Lower lobe of right lung (tissue), 2 donors: Measurements from ENCODE around the gene METRN. TPM values are rescaled to one million over a fixed set of nuclear protein-coding genes. Genes with fewer than 3 reads are reported as not detected.

ENCODE experiments used
- ATAC-seq, 2 donors: fragments of 200-7000 bp; cut with Tn5 transposase; one replicate each; pipeline ENCODE4 v1.9.1; 2020 to 2022; ENCODE audit warnings: mild to moderate bottlenecking in 2 of 2, moderate library complexity in 2 of 2
- DNase-seq: peaks from one replicate; pipeline ENCODE4 v3.0.0-alpha.2; 2020
- H3K27ac ChIP-seq: fragments of 200-600 bp; one replicate; pipeline ENCODE4 v1.8.0; 2022
- H3K27me3 ChIP-seq: fragments of 200-600 bp; one replicate; pipeline ENCODE4 v1.8.0; 2022; ENCODE audit warnings: low read depth
- H3K36me3 ChIP-seq: fragments of 200-600 bp; one replicate; pipeline ENCODE4 v1.8.0; 2022; ENCODE audit warnings: mild to moderate bottlenecking
- H3K4me1 ChIP-seq: fragments of 200-600 bp; one replicate; pipeline ENCODE4 v1.8.0; 2022
- H3K4me3 ChIP-seq: fragments of 200-600 bp; one replicate; pipeline ENCODE4 v1.8.0; 2022; ENCODE audit warnings: mild to moderate bottlenecking
- H3K9me3 ChIP-seq: fragments of 200-600 bp; one replicate; pipeline ENCODE4 v1.8.0; 2022
- intact Hi-C: fragments of 100-400 bp; cut with DNase I; formaldehyde crosslinking; loops from one replicate; pipeline ENCODE4 v1.11.0; 2022
- total RNA-seq: library from RNA; stranded (reverse); fragmentation: NEBNext Ultra II Directional; extraction: Animal tissue kit (Norgen Biotek cat#: 25700); gene quantifications from one replicate; pipeline ENCODE4 v1.2.1, GENCODE V29; 2021
- TF ChIP-seq, protein P1 (sequence below): fragments of 200-600 bp; IDR thresholded peaks from one replicate; pipeline ENCODE4 v1.8.0; 2022; ENCODE audit warnings: antibody characterized with exemption, mild to moderate bottlenecking
- donor health status: DM: no; HTN: yes; CAD: no; lungs with severe emphysema.

Gene METRN
- total RNA-seq, 1 donor from 2014 or later, result 35.9 TPM

DNA sequence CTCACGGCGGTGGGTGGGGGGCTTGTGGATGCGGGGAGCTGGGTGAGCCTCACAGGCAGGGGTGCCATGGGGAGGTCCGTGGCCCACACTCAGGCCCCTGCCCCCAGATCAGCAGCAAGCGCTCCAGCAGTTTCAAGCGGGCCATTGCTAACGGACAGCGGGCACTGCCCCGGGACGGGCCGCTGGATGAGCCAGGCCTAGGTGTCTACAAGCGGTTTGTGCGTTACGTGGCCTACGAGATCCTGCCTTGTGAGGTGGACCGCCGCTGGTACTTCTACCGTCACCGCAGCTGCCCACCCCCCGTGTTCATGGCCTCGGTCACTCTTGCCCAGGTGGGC lies 38.4 kb upstream of the METRN start:
- DNase-seq (no peak), ATAC-seq (no peak)
- Histone ChIP-seq H3K4me3 (no peak overlapping the region), H3K9me3 (no peaks in the 10 kb centered on the region), H3K36me3 (peaks cover 29% of the 10 kb centered on the region), H3K4me1 (peaks cover 28% of the 10 kb centered on the region), H3K27me3 (peaks cover 11% of the 10 kb centered on the region), H3K27ac (no peak overlapping the region)
- intact Hi-C loops, result no loop called here
- TF ChIP-seq, protein P1, sequence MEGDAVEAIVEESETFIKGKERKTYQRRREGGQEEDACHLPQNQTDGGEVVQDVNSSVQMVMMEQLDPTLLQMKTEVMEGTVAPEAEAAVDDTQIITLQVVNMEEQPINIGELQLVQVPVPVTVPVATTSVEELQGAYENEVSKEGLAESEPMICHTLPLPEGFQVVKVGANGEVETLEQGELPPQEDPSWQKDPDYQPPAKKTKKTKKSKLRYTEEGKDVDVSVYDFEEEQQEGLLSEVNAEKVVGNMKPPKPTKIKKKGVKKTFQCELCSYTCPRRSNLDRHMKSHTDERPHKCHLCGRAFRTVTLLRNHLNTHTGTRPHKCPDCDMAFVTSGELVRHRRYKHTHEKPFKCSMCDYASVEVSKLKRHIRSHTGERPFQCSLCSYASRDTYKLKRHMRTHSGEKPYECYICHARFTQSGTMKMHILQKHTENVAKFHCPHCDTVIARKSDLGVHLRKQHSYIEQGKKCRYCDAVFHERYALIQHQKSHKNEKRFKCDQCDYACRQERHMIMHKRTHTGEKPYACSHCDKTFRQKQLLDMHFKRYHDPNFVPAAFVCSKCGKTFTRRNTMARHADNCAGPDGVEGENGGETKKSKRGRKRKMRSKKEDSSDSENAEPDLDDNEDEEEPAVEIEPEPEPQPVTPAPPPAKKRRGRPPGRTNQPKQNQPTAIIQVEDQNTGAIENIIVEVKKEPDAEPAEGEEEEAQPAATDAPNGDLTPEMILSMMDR, result no peak

DNA sequence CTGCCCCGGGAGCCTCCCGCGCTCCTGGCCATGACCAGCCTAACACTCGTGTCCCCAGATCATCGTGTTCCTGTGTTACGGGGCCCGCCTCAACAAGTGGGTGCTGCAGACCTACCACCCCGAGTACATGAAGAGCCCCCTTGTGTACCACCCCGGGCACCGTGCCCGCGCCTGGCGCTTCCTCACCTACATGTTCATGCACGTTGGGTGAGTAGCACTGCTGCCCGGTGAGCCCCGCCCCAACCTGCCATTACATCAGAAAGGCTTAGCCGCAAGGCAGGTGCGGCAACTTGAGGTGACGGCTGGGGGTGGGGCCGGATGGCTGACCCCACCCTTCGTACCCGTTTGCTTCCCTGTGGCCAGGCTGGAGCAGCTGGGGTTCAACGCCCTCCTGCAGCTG lies 38.0 kb upstream of the METRN start:
- H3K27ac ChIP-seq, result no peak overlapping the region
- DNase-seq (peak; percentile 83), ATAC-seq (no peak)
- peak overlapping the region; percentile 19 for H3K4me3 ChIP-seq
- intact Hi-C loops, result no loop called here
- TF ChIP-seq, protein P1, result no peak
- peaks cover 11% of the 10 kb centered on the region for H3K27me3 ChIP-seq
- peaks cover 29% of the 10 kb centered on the region for H3K36me3 ChIP-seq
- H3K9me3 ChIP-seq, result no peaks in the 10 kb centered on the region
- peaks cover 32% of the 10 kb centered on the region for H3K4me1 ChIP-seq

DNA sequence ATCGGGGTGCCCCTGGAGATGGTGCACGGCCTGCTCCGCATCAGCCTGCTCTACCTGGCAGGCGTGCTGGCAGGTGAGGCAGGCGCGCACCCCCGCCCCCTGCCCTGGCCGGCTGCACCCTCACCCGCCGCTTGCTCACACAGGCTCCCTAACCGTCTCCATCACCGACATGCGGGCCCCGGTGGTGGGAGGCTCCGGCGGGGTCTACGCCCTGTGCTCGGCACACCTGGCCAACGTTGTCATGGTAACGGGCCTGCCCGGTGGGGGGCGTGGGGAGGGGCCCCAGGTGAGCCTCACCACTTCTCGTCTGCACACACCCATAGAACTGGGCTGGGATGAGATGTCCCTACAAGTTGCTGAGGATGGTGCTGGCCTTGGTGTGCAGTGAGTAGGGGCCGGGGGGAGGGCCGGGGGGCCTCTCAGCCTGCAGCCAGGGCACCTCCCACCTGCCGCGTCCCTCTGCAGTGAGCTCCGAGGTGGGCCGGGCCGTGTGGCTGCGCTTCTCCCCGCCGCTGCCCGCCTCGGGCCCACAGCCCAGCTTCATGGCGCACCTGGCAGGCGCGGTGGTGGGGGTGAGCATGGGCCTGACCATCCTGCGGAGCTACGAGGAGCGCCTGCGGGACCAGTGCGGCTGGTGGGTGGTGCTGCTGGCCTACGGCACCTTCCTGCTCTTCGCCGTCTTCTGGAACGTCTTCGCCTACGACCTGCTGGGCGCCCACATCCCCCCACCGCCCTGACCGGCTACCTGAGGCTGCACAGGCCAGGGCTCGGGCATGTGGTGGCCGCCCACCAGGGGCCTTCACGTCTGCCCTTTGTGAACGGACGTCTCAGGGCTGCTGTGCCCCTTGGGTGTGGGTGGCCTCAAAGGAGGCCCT lies 37.4 kb upstream of the METRN start:
- intact Hi-C loops, result no loop called here
- DNase-seq (no peak), ATAC-seq (no peak)
- Histone ChIP-seq H3K36me3 (peaks cover 29% of the 10 kb centered on the region), H3K4me1 (peaks cover 38% of the 10 kb centered on the region), H3K9me3 (no peaks in the 10 kb centered on the region), H3K27me3 (peaks cover 11% of the 10 kb centered on the region), H3K4me3 (peak overlapping the region; percentile 19), H3K27ac (no peak overlapping the region)
- TF ChIP-seq, protein P1, result no peak

DNA sequence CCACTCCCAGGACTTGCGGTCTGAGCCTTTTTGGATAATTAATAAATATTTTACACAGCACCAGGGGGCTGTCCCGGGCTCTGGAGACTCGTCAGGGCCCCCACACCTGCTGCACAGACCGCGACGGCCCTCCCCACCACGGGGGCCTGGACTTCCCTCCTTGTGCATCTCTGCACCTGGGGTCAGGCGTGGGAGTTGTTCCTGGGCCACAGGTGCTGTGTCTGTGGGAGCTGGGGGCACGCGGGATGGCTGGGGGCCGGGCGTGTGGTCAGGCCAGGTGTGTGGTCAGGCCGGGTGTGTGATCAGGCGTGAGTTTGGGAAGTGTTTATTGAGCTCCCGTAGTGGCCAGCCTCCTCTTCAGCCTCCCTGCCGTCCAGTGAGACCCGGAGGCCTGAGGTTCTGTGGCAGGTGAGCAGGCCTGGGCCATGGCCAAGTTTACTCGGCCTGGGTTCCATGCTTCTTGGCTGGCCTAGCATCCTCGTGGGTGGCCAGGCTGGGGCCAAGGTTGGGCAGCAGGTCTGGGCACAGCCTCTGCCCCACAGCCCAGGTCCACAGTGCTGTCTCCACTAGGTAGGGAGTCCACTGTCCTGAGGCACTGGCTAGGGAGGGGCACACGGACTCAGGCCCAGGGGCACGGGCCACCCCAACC lies 36.6 kb upstream of the METRN start:
- intact Hi-C loops, result no loop called here
- TF ChIP-seq, protein P1, result no peak
- Histone ChIP-seq H3K27ac (no peak overlapping the region), H3K4me3 (no peak overlapping the region), H3K36me3 (peaks cover 27% of the 10 kb centered on the region), H3K4me1 (peaks cover 46% of the 10 kb centered on the region), H3K27me3 (peaks cover 11% of the 10 kb centered on the region), H3K9me3 (no peaks in the 10 kb centered on the region)
- no peak for DNase-seq
- ATAC-seq, result no peak

DNA sequence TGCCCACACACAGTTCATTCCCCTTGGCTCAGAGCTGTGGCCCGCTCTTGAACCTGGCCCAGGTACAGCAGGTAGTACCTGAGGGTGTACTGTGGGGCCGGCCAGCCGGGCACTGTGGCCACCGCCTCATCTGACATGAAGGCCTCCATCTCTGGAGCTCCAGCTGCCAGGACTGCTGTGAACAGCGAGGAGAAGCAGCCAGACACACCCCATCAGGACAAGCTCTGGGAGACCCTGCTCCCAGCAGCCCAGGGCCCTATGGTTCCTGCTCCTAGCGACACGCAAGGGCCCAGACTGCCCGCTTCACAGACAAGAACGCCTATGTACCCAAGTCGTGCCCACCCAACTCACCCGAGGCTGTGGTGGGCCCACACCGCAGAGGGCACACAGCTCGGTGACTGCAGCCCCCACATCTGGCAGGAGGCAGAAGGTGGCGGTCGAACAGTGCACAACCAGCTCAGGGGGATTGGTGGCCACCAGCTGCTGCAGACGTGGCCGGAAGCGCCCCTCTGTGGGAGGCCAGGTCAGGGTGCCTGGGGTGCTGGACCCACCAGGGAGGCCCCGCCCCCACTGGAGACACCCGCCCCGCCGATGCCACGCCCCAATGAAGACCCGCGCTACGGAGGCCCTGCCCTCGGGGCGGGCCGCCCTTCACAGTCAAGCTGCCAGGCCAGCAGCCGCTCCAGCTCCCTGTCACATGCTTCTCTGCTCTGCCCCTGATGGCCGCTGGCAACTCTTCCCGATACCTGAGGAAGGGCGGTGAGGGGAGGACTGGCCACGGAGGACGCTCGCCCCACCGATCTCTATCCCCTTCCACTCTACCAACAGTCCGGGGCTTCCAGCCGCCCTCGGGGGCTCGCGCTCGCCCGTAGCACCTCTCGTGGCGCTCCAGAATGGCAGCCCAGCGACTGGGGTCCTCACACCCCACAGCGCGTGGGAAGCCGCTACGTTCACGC lies 35.8 kb upstream of the METRN start:
- Histone ChIP-seq H3K4me1 (peaks cover 51% of the 10 kb centered on the region), H3K27ac (peak overlapping the region; percentile 70)
- peak; percentile 80 for DNase-seq

More for the DNA sequence above, 35.8 kb upstream of the METRN start:
- H3K4me3 ChIP-seq, result peak overlapping the region; percentile 71
- intact Hi-C loops, result no loop called here
- TF ChIP-seq, protein P1, result no peak
- ATAC-seq, result peak; percentile 14 to 41
- H3K27me3 ChIP-seq, result peaks cover 11% of the 10 kb centered on the region
- H3K36me3 ChIP-seq, result peaks cover 20% of the 10 kb centered on the region
- no peaks in the 10 kb centered on the region for H3K9me3 ChIP-seq
